ENCODE results near the gene SCLY. TPM values are rescaled to one million over a fixed set of nuclear protein-coding genes. Genes with fewer than 3 reads are reported as not detected.

The SCLY gene
- total and polyA plus RNA-seq, 2 donors (not counting 1 experiment from before 2014, with no cell fraction given), result 5.3 to 16.5 TPM

DNA sequence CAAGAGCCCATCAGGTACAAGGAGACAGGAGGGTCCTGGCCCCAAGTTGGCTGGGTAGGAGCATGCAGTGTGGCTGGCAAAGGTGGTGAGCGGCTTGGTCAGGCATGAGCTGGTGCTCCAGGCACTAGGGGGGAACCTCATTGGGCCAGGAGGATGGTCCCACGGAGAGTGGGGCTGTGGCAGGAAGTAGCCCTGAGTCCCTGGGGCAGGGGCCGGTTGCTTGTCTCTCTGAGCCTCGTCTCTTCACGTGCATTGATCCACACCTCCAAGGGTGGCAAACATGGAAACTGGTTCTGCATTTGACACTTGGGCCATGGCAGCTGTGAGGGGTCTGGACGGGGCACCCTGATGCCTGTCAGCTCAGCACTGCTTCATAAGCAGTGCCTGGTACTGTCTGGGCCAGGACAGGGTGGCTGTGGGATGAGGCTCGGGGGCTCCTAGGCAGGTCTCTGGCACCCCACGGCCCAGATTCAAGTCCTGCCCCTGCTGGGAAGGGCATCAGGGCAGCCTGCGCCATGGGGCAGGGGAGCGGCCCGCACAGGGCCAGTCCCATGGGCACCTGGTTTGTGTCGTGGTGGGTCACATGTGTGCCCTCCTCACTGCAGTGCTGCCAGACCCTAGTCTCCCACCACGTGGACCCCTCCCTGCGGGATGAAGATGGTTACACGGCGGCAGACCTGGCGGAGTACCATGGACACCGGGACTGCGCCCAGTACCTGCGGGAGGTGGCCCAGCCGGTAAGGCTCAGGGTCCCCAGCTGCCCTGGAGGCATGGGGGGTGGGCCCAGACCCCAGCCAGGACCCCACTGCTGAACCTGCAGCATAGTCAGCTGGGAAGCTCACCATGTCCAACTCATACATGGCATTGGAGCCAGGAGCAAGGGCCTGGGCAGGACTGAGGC, 55.7 kb downstream of the SCLY start:
- H4K20me1 ChIP-seq (ENCODE audit: control insufficient read depth, extremely low read depth, insufficient read depth, low read length), result no peaks in the 10 kb centered on the region
- no peak overlapping the region for H3K27ac ChIP-seq (ENCODE audit: insufficient read depth, low read length)
- no peak overlapping the region for H2AFZ ChIP-seq (ENCODE audit: low read length)
- TF ChIP-seq EZH2 (IDR thresholded peaks at IDR 0.05; ENCODE audit: low read length, missing control alignments), result no peak
- TF ChIP-seq, protein P1, sequence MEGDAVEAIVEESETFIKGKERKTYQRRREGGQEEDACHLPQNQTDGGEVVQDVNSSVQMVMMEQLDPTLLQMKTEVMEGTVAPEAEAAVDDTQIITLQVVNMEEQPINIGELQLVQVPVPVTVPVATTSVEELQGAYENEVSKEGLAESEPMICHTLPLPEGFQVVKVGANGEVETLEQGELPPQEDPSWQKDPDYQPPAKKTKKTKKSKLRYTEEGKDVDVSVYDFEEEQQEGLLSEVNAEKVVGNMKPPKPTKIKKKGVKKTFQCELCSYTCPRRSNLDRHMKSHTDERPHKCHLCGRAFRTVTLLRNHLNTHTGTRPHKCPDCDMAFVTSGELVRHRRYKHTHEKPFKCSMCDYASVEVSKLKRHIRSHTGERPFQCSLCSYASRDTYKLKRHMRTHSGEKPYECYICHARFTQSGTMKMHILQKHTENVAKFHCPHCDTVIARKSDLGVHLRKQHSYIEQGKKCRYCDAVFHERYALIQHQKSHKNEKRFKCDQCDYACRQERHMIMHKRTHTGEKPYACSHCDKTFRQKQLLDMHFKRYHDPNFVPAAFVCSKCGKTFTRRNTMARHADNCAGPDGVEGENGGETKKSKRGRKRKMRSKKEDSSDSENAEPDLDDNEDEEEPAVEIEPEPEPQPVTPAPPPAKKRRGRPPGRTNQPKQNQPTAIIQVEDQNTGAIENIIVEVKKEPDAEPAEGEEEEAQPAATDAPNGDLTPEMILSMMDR (conservative IDR thresholded peaks at IDR 0.05 in 1 of 2, IDR thresholded peaks at IDR 0.05 in 1 of 2; ENCODE audit: low read depth in 1 of 2, low read length in 2 of 2), result no peak
- no peaks in the 10 kb centered on the region for H3K9me3 ChIP-seq (ENCODE audit: control insufficient read depth, insufficient read depth, low read depth, low read length)
- no peak for DNase-seq (ENCODE audit: low read depth in 2 of 2)
- no peaks in the 10 kb centered on the region for H3K79me2 ChIP-seq (ENCODE audit: control insufficient read depth, insufficient read depth, low read length)
- no peak overlapping the region for H3K4me2 ChIP-seq (ENCODE audit: extremely low read depth, insufficient read depth, low read length)
- peaks cover 9% of the 10 kb centered on the region for H3K27me3 ChIP-seq (ENCODE audit: control insufficient read depth, insufficient read depth, low read length)
- H3K9ac ChIP-seq (ENCODE audit: insufficient read depth, low read length), result no peak overlapping the region
- no peak overlapping the region for H3K4me3 ChIP-seq (replicated peaks in 1 of 4; ENCODE audit: control extremely low read depth in 1 of 4, insufficient read depth in 1 of 4, low read depth in 3 of 4, low read length in 4 of 4)
- H3K4me1 ChIP-seq (ENCODE audit: control insufficient read depth, extremely low read depth, insufficient read depth, low read length), result no peaks in the 10 kb centered on the region
- H3K36me3 ChIP-seq (ENCODE audit: control insufficient read depth, insufficient read depth, low read length), result no peaks in the 10 kb centered on the region

DNA sequence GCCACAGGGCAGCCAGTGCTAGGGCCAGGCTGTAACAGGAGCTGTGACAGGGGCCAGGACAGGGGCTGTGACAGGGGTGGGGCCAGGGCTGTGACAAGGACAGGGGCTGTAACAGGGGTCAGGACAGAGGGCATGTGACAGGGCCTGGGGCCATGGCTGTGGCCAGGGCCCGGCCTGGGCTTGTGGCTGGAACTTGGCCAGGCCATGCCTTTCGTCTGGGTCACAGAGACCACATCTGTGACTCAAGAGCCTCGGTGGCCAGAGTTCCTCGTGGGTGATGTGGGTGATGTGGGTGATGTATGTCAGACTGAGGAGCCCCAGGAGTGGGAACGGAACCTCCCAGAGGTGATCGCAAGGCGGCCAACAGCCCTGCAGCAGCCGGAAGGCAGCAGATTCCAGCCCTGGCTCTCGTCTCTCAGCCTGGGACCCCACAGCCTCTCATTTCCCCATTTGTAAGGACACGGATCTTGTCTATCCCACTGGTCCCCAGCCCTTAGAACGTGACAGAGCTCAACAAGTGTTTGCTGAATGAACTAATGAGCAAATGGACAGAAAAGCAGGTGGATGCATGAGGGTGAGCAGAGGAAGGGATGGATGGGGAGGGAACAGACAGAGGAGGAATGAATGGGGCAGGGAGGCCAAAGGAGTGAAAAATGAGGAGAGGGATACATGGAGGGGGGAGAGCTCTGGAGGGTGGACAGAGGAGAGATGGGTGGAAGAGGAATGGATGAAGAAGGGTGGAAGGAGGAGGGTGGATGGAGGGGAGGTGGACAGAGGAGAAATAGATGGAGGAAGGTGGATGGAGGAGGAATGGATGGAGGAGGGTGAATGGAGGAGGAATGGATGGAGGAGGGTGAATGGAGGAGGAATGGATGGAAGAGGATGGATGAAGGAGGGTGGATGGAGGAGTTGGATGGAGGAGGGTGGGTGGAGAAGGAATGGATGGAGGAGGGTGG, 56.7 kb downstream of the SCLY start:
- Histone ChIP-seq H3K4me3 (replicated peaks in 1 of 4; ENCODE audit: control extremely low read depth in 1 of 4, insufficient read depth in 1 of 4, low read depth in 3 of 4, low read length in 4 of 4) (no peak overlapping the region), H3K9ac (ENCODE audit: insufficient read depth, low read length) (no peak overlapping the region), H3K9me3 (ENCODE audit: control insufficient read depth, insufficient read depth, low read depth, low read length) (no peaks in the 10 kb centered on the region), H3K27ac (ENCODE audit: insufficient read depth, low read length) (no peak overlapping the region), H4K20me1 (ENCODE audit: control insufficient read depth, extremely low read depth, insufficient read depth, low read length) (no peaks in the 10 kb centered on the region), H2AFZ (ENCODE audit: low read length) (no peak overlapping the region), H3K4me1 (ENCODE audit: control insufficient read depth, extremely low read depth, insufficient read depth, low read length) (no peaks in the 10 kb centered on the region), H3K27me3 (ENCODE audit: control insufficient read depth, insufficient read depth, low read length) (peaks cover 9% of the 10 kb centered on the region), H3K79me2 (ENCODE audit: control insufficient read depth, insufficient read depth, low read length) (no peaks in the 10 kb centered on the region), H3K36me3 (ENCODE audit: control insufficient read depth, insufficient read depth, low read length) (no peaks in the 10 kb centered on the region), H3K4me2 (ENCODE audit: extremely low read depth, insufficient read depth, low read length) (no peak overlapping the region)
- TF ChIP-seq, protein P1 (conservative IDR thresholded peaks at IDR 0.05 in 1 of 2, IDR thresholded peaks at IDR 0.05 in 1 of 2; ENCODE audit: low read depth in 1 of 2, low read length in 2 of 2), result no peak
- TF ChIP-seq EZH2 (IDR thresholded peaks at IDR 0.05; ENCODE audit: low read length, missing control alignments), result no peak
- DNase-seq (ENCODE audit: low read depth in 2 of 2), result peak in 1 of 2 donors; percentile 20
